HCT116 (cell line): Measurements from ENCODE around the gene MRAP2. TPM values are rescaled to one million over a fixed set of nuclear protein-coding genes. Genes with fewer than 3 reads are reported as not detected.
"Not testable (repeated sequence)": the region's sequence is repeated elsewhere in the genome, so short reads cannot be mapped to it uniquely, and the experiment has no call there.

Experiments used
- ATAC-seq: fragments of 200-7000 bp; cut with Tn5 transposase; 2 replicates; pipeline ENCODE4 v1.9.1; 2020; ENCODE audit warnings: mild to moderate bottlenecking, moderate library complexity
- BruUV-seq: library from RNA; stranded (reverse); fragments of 400-500 nt; replicated peaks from 2 replicates; lab custom pipeline; 2021; lab: Mats Ljungman, UMichigan
- CTCF ChIA-PET: fragments of 300-600 bp; sonication (Branson Sonifier 250); formaldehyde crosslinking; loops from one replicate; lab custom pipeline; 2021; ENCODE audit warnings: antibody characterized with exemption; lab: Charles Lee
- POLR2A ChIA-PET: fragments of 300-600, 350-600 bp; sonication (Branson Sonifier 250); formaldehyde crosslinking; loops from one replicate; lab custom pipeline; 2021; ENCODE audit warnings: antibody characterized with exemption; lab: Charles Lee
- RAD21 ChIA-PET, 2 experiments: fragments of 300-600 bp; sonication (Branson Sonifier 250); formaldehyde crosslinking; loops; one replicate each; lab custom pipeline; 2023; ENCODE audit warnings: low total read pairs in 2 of 2; ENCODE audit not compliant: uncharacterized antibody in 2 of 2, unreplicated experiment in 2 of 2, low non-redundant PET in 1 of 2; lab: Charles Lee
- DNase-seq: peaks from one replicate; pipeline ENCODE4 v3.0.0-alpha.2; 2010; ENCODE audit warnings: low read depth, low spot score
- H2AFZ ChIP-seq: fragments of 200-600 bp; shearing (Covaris generic), sonication (generic); 2 replicates; pipeline ENCODE4 v1.6.1; 2017; ENCODE audit warnings: low read depth, mixed run types, mixed read lengths, antibody characterized with exemption, low read length; ENCODE audit not compliant: poor library complexity, severe bottlenecking
- H3K27ac ChIP-seq: 2 replicates; pipeline ENCODE4 v1.5.1; 2012; ENCODE audit warnings: low read depth, low read length
- H3K27me3 ChIP-seq: fragments of 200-600 bp; sonication (generic); 2 replicates; pipeline ENCODE4 v1.6.1; 2016; ENCODE audit warnings: mixed run types, low read length, mixed read lengths; ENCODE audit not compliant: insufficient read depth
- H3K36me3 ChIP-seq, 2 experiments: fragments of 200-500 bp in 1 of 2; fragments of 200-600 bp in 1 of 2; sonication (Bioruptor generic) in 1 of 2; sonication (generic) in 1 of 2; 2 replicates each; pipeline versions ENCODE4 v1.5.1 to v1.6.1; 2014 to 2016; ENCODE audit warnings: low read length in 2 of 2, inconsistent platforms in 1 of 2, mixed read lengths in 1 of 2, mixed run types in 1 of 2; ENCODE audit not compliant: insufficient read depth in 2 of 2, control insufficient read depth in 1 of 2
- H3K4me1 ChIP-seq, 2 experiments: fragments of 200-600 bp in 1 of 2; sonication (generic) in 1 of 2; 2 replicates each; pipeline versions ENCODE4 v1.5.1 to v1.6.1; 2012 to 2017; ENCODE audit warnings: low read length in 2 of 2, inconsistent platforms in 1 of 2, mild to moderate bottlenecking in 1 of 2, mixed read lengths in 1 of 2, mixed run types in 1 of 2, moderate library complexity in 1 of 2; ENCODE audit not compliant: insufficient read depth in 2 of 2, control insufficient read depth in 1 of 2
- H3K4me2 ChIP-seq: fragments of 200-600 bp; sonication (generic); 2 replicates; pipeline ENCODE4 v1.6.1; 2017; ENCODE audit warnings: mixed run types, low read length, mixed read lengths
- H3K4me3 ChIP-seq, 2 experiments: fragments of 200-600 bp in 1 of 2; sonication (generic) in 1 of 2; replicated peaks in 1 of 2; 2 replicates each; pipeline ENCODE4 v1.5.1; 2011 to 2016; ENCODE audit warnings: low read length in 2 of 2, control low read depth in 1 of 2, low read depth in 1 of 2, mild to moderate bottlenecking in 1 of 2, mixed read lengths in 1 of 2, mixed run types in 1 of 2
- H3K79me2 ChIP-seq: fragments of 200-600 bp; sonication (generic); 2 replicates; pipeline ENCODE4 v1.6.1; 2017; ENCODE audit warnings: mild to moderate bottlenecking, mixed run types, low read length, moderate library complexity, mixed read lengths; ENCODE audit not compliant: insufficient read depth
- H3K9ac ChIP-seq: fragments of 200-600 bp; sonication (generic); 2 replicates; pipeline ENCODE4 v1.6.1; 2016; ENCODE audit warnings: low read length, mixed read lengths
- H3K9me2 ChIP-seq: fragments of 200-600 bp; sonication (generic), shearing (Covaris generic); 2 replicates; pipeline ENCODE4 v1.6.1; 2017; ENCODE audit warnings: mixed run types, mild to moderate bottlenecking, moderate library complexity; ENCODE audit not compliant: insufficient read depth
- H3K9me3 ChIP-seq, 2 experiments: fragments of 200-500 bp in 1 of 2; fragments of 200-600 bp in 1 of 2; sonication (Bioruptor generic) in 1 of 2; sonication (generic) in 1 of 2; 2 replicates each; pipeline ENCODE4 v1.6.1; 2014 to 2017; ENCODE audit warnings: low read length in 2 of 2, mixed read lengths in 2 of 2, inconsistent platforms in 1 of 2, low read depth in 1 of 2, mild to moderate bottlenecking in 1 of 2, mixed run types in 1 of 2, moderate library complexity in 1 of 2; ENCODE audit not compliant: control insufficient read depth in 1 of 2, insufficient read depth in 1 of 2
- H4K20me1 ChIP-seq: fragments of 200-600 bp; sonication (generic), shearing (Covaris generic); 2 replicates; pipeline ENCODE4 v1.6.1; 2017; ENCODE audit warnings: mixed run types, mild to moderate bottlenecking, moderate library complexity; ENCODE audit not compliant: insufficient read depth
- CEBPB ChIP-seq: IDR thresholded peaks from 2 replicates; pipeline ENCODE4 v1.6.1; 2012; ENCODE audit warnings: low read depth
- EZH2 ChIP-seq: fragments of 200-600 bp; sonication (generic); IDR thresholded peaks from 2 replicates; pipeline ENCODE4 v1.6.1; 2017; ENCODE audit warnings: antibody characterized with exemption, mixed run types
- ZNF274 ChIP-seq: fragments of 200-500 bp; sonication (Bioruptor generic); IDR thresholded peaks from 2 replicates; pipeline ENCODE4 v1.6.1; 2014; ENCODE audit warnings: mild to moderate bottlenecking, low read depth, low read length, inconsistent platforms
- intact Hi-C: fragments of 100-400 bp; cut with micrococcal nuclease; formaldehyde crosslinking; loops from 2 replicates; pipeline ENCODE4 v1.10.0; 2022
- total RNA-seq: library from RNA; stranded (reverse); gene quantifications from one replicate; pipeline ENCODE4 v1.2.1, GENCODE V29; 2021; ENCODE audit not compliant: unreplicated experiment
- TF ChIP-seq, protein P1 (sequence below), 3 experiments: fragments of 200-600 bp in 1 of 3; sonication (generic) in 1 of 3; IDR thresholded peaks in 2 of 3; conservative IDR thresholded peaks in 1 of 3; 2 replicates each; pipeline ENCODE4 v1.5.1; 2012 to 2017; ENCODE audit warnings: low read depth in 2 of 3, low read length in 2 of 3, antibody characterized with exemption in 1 of 3, borderline replicate concordance in 1 of 3, control low read depth in 1 of 3, mild to moderate bottlenecking in 1 of 3, mixed read lengths in 1 of 3, mixed run types in 1 of 3, moderate library complexity in 1 of 3; ENCODE audit not compliant: insufficient read depth in 1 of 3
- TF ChIP-seq, protein P2 (sequence below): IDR thresholded peaks from 2 replicates; pipeline ENCODE4 v1.6.1; 2012

Gene MRAP2
- total RNA-seq, 1 experiment from 2014 or later = 1.4 TPM

DNA sequence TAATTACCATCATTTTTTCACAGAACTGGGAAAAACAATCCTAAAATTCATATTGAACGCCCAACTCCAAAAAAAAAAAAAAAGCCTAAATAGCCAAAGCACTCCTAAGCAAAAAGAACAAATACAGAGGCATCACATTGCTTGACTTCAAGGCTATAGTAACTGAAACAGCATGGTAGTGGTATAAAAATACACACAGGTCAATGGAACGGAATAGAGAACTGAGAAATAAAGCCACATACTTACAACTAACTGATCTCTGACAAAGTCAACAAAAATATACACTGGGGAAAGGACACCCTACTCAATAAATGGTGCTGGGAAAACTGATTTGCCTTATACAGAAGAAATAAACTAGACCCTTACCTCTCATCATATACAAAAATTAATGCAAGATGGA is 89.6 kb downstream of the MRAP2 start:
- no peak overlapping the region for H3K4me3 ChIP-seq
- H2AFZ ChIP-seq = no peak overlapping the region
- CTCF ChIA-PET = no interaction called here
- no peaks in the 10 kb centered on the region for H3K9me3 ChIP-seq
- H3K9ac ChIP-seq = no peak overlapping the region
- POLR2A ChIA-PET = no interaction called here
- ATAC-seq (no peak), DNase-seq (no peak)
- H3K79me2 ChIP-seq = no peaks in the 10 kb centered on the region
- H3K36me3 ChIP-seq = no peaks in the 10 kb centered on the region
- H3K4me2 ChIP-seq = no peak overlapping the region
- TF ChIP-seq EZH2 (no peak), CEBPB (no peak), ZNF274 (no peak)
- TF ChIP-seq, protein P1, sequence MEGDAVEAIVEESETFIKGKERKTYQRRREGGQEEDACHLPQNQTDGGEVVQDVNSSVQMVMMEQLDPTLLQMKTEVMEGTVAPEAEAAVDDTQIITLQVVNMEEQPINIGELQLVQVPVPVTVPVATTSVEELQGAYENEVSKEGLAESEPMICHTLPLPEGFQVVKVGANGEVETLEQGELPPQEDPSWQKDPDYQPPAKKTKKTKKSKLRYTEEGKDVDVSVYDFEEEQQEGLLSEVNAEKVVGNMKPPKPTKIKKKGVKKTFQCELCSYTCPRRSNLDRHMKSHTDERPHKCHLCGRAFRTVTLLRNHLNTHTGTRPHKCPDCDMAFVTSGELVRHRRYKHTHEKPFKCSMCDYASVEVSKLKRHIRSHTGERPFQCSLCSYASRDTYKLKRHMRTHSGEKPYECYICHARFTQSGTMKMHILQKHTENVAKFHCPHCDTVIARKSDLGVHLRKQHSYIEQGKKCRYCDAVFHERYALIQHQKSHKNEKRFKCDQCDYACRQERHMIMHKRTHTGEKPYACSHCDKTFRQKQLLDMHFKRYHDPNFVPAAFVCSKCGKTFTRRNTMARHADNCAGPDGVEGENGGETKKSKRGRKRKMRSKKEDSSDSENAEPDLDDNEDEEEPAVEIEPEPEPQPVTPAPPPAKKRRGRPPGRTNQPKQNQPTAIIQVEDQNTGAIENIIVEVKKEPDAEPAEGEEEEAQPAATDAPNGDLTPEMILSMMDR (IDR thresholded peaks at IDR 0.05 in 2 of 3, conservative IDR thresholded peaks at IDR 0.05 in 1 of 3; ENCODE audit: borderline replicate concordance in 1 of 3, insufficient read depth in 1 of 3, low read depth in 2 of 3, low read length in 2 of 3) = no peak
- TF ChIP-seq, protein P2, sequence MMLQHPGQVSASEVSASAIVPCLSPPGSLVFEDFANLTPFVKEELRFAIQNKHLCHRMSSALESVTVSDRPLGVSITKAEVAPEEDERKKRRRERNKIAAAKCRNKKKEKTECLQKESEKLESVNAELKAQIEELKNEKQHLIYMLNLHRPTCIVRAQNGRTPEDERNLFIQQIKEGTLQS = no peak
- TF ChIP-seq, all 23 proteins: peak for 0
- RAD21 ChIA-PET = no interaction called here
- intact Hi-C loops = no loop called here
- no peaks in the 10 kb centered on the region for H3K4me1 ChIP-seq
- no peaks in the 10 kb centered on the region for H4K20me1 ChIP-seq
- H3K9me2 ChIP-seq = no peaks in the 10 kb centered on the region
- BruUV-seq = no TSS peak
- H3K27me3 ChIP-seq = no peaks in the 10 kb centered on the region
- no peak overlapping the region for H3K27ac ChIP-seq

DNA sequence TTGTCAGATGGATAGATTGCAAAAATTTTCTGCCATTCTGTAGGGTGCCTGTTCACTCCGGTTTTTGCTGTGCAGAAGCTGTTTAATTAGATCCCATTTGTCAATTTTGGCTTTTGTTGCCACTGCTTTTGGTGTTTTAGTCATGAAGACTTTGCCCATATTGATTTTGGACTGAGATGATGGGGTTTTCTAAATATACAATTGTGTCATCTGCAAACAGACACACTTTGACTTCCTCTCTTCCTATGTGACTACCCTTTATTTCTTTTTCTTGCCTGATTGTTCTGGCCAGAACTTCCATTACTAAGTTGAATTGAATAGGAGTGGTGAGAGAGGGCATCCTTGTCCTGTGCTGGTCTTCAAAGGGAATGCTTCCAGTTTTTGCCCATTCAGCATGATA is 96.0 kb downstream of the MRAP2 start:
- RAD21 ChIA-PET, H3K27ac ChIP-seq, intact Hi-C loops, ATAC-seq, H3K9me2 ChIP-seq, H3K4me3 ChIP-seq, H3K4me1 ChIP-seq, H2AFZ ChIP-seq, H3K36me3 ChIP-seq, BruUV-seq, CTCF ChIA-PET, H3K27me3 ChIP-seq, H4K20me1 ChIP-seq, H3K79me2 ChIP-seq, H3K9me3 ChIP-seq, DNase-seq, H3K9ac ChIP-seq, H3K4me2 ChIP-seq, POLR2A ChIA-PET: not testable (repeated sequence)

DNA sequence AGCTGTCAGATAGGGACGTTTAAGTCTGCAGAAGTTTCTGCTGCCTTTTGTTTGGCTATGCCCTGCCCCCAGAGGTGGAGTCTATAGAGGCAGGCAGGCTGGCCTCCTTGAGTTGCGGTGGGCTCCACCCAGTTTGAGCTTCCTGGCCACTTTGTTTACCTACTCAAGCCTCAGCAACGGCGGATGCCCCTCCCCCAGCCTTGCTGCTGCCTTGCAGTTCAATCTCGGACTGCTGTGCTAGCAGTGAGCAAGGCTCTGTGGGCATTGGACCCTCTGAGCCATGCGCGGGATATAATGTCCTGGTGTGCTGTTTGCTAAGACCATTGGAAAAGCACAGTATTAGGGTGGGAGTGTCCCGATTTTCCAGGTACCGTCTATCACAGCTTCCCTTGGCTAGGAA is 99.8 kb downstream of the MRAP2 start:
- BruUV-seq, H3K4me3 ChIP-seq, DNase-seq, H3K9me3 ChIP-seq, H3K9ac ChIP-seq, H3K36me3 ChIP-seq, RAD21 ChIA-PET, POLR2A ChIA-PET, intact Hi-C loops, H3K4me1 ChIP-seq, H3K27ac ChIP-seq, H3K9me2 ChIP-seq, H4K20me1 ChIP-seq, CTCF ChIA-PET, H2AFZ ChIP-seq, H3K27me3 ChIP-seq, ATAC-seq, H3K79me2 ChIP-seq, H3K4me2 ChIP-seq: not testable (repeated sequence)
